HEK293 (cell line): ENCODE results near the gene VAPA.

Experiments
- CTCF ChIA-PET: fragments of 350-600 bp; formaldehyde crosslinking; extraction: SDS; loops from one replicate; lab custom pipeline; 2021; ENCODE audit warnings: antibody characterized with exemption; lab: Yijun Ruan, JAX
- POLR2A ChIA-PET: fragments of 300-600 bp; formaldehyde crosslinking; extraction: SDS; loops from one replicate; lab custom pipeline; 2020; ENCODE audit warnings: antibody characterized with exemption, inconsistent platforms; lab: Yijun Ruan, JAX
- H3K27ac ChIP-seq: fragments of 200-500 bp; sonication (Bioruptor generic); 2 replicates; pipeline ENCODE4 v1.5.1; 2014; ENCODE audit warnings: low read depth, low read length, control low read depth, inconsistent platforms; ENCODE audit errors: extremely low read depth
- H3K36me3 ChIP-seq, 2 experiments: fragments of 200-500 bp in 1 of 2; sonication (Bioruptor generic) in 1 of 2; 1 replicate in 1 of 2; 2 replicates in 1 of 2; pipeline ENCODE4 v1.5.1; 2014 to 2017; ENCODE audit warnings: inconsistent platforms in 2 of 2, low read length in 2 of 2; ENCODE audit not compliant: control insufficient read depth in 2 of 2, insufficient read depth in 1 of 2
- H3K4me1 ChIP-seq: fragments of 200-500 bp; sonication (Bioruptor generic); 2 replicates; pipeline ENCODE4 v1.5.1; 2014; ENCODE audit warnings: mild to moderate bottlenecking, low read length, inconsistent platforms; ENCODE audit not compliant: control insufficient read depth, insufficient read depth
- H3K4me3 ChIP-seq: 2 replicates; pipeline ENCODE4 v1.5.1; 2011; ENCODE audit warnings: low read depth, mild to moderate bottlenecking, control low read depth, low read length, moderate library complexity
- H3K9me3 ChIP-seq: fragments of 200-500 bp; sonication (Bioruptor generic); 2 replicates; pipeline ENCODE4 v1.5.1; 2014; ENCODE audit warnings: low read depth, low read length, inconsistent platforms; ENCODE audit not compliant: control insufficient read depth, insufficient read depth
- EGR2 ChIP-seq: fragments of 450-650 bp; formaldehyde crosslinking; IDR thresholded peaks from 2 replicates; pipeline ENCODE4 v1.5.1; 2016; ENCODE audit warnings: low read depth, missing biosample characterization, missing genetic modification characterization
- FEZF1 ChIP-seq: fragments of 450-650 bp; formaldehyde crosslinking; IDR thresholded peaks from 2 replicates; pipeline ENCODE4 v1.5.1; 2016; ENCODE audit warnings: missing biosample characterization, missing genetic modification characterization
- KLF8 ChIP-seq: fragments of 450-650 bp; formaldehyde crosslinking; IDR thresholded peaks from 2 replicates; pipeline ENCODE4 v1.5.1; 2016; ENCODE audit warnings: missing biosample characterization, missing genetic modification characterization
- PRDM2 ChIP-seq: fragments of 450-650 bp; formaldehyde crosslinking; IDR thresholded peaks from 2 replicates; pipeline ENCODE4 v1.5.1; 2016; ENCODE audit warnings: missing biosample characterization, missing genetic modification characterization, borderline replicate concordance
- PRDM6 ChIP-seq: fragments of 450-650 bp; formaldehyde crosslinking; IDR thresholded peaks from 2 replicates; pipeline ENCODE4 v1.5.1; 2017; ENCODE audit warnings: missing biosample characterization, missing genetic modification characterization
- ZBTB20 ChIP-seq: fragments of 450-650 bp; formaldehyde crosslinking; IDR thresholded peaks from 2 replicates; pipeline ENCODE4 v1.5.1; 2016; ENCODE audit warnings: missing biosample characterization, missing genetic modification characterization
- ZFHX2 ChIP-seq: fragments of 450-650 bp; formaldehyde crosslinking; conservative IDR thresholded peaks from 2 replicates; pipeline ENCODE4 v1.5.1; 2016; ENCODE audit warnings: missing biosample characterization, missing genetic modification characterization
- ZFP37 ChIP-seq: fragments of 450-650 bp; formaldehyde crosslinking; IDR thresholded peaks from 2 replicates; pipeline ENCODE4 v1.5.1; 2016; ENCODE audit warnings: missing biosample characterization, missing genetic modification characterization
- ZIC2 ChIP-seq: fragments of 450-650 bp; formaldehyde crosslinking; IDR thresholded peaks from 2 replicates; pipeline ENCODE4 v1.5.1; 2016; ENCODE audit warnings: missing biosample characterization, missing genetic modification characterization
- ZNF121 ChIP-seq: fragments of 450-650 bp; formaldehyde crosslinking; IDR thresholded peaks from 2 replicates; pipeline ENCODE4 v1.5.1; 2016; ENCODE audit warnings: missing biosample characterization, missing genetic modification characterization
- ZNF133 ChIP-seq: fragments of 450-650 bp; formaldehyde crosslinking; IDR thresholded peaks from 2 replicates; pipeline ENCODE4 v1.5.1; 2016; ENCODE audit warnings: missing biosample characterization, missing genetic modification characterization
- ZNF302 ChIP-seq: fragments of 450-650 bp; formaldehyde crosslinking; IDR thresholded peaks from 2 replicates; pipeline ENCODE4 v1.5.1; 2016; ENCODE audit warnings: missing biosample characterization, missing genetic modification characterization, low read depth
- ZNF311 ChIP-seq: fragments of 450-650 bp; formaldehyde crosslinking; IDR thresholded peaks from 2 replicates; pipeline ENCODE4 v1.5.1; 2017; ENCODE audit warnings: missing biosample characterization, missing genetic modification characterization, borderline replicate concordance
- ZSCAN16 ChIP-seq: fragments of 450-650 bp; formaldehyde crosslinking; IDR thresholded peaks from 2 replicates; pipeline ENCODE4 v1.5.1; 2016; ENCODE audit warnings: missing biosample characterization, missing genetic modification characterization
- ZSCAN23 ChIP-seq: fragments of 450-650 bp; formaldehyde crosslinking; IDR thresholded peaks from 2 replicates; pipeline ENCODE4 v1.5.1; 2016; ENCODE audit warnings: missing biosample characterization, missing genetic modification characterization
- ZSCAN4 ChIP-seq: fragments of 450-650 bp; formaldehyde crosslinking; IDR thresholded peaks from 2 replicates; pipeline ENCODE4 v1.5.1; 2017; ENCODE audit warnings: missing biosample characterization, missing genetic modification characterization
- TF ChIP-seq, protein P1 (sequence below): fragments of 450-650 bp; formaldehyde crosslinking; conservative IDR thresholded peaks from 2 replicates; pipeline ENCODE4 v1.5.1; 2016; ENCODE audit warnings: low read depth, missing biosample characterization, missing genetic modification characterization

Gene VAPA

GRCh38 chr18:9952633-9953416, 39.0 kb downstream of the VAPA start:
- Histone ChIP-seq H3K36me3 (peaks cover 6 to 41% of the 10 kb centered on the region in 2 experiments), H3K4me3 (no peak overlapping the region), H3K27ac (no peak overlapping the region), H3K9me3 (no peaks in the 10 kb centered on the region), H3K4me1 (no peaks in the 10 kb centered on the region)
- no peak for TF ChIP-seq ZSCAN16
- TF ChIP-seq EGR2 (tag by site-specific recombination), result no peak
- TF ChIP-seq ZFHX2, result no peak
- peak; percentile 77 for TF ChIP-seq PRDM6 (tag by site-specific recombination)
- no peak for TF ChIP-seq FEZF1
- ChIA-PET POLR2A (no interaction called here), CTCF (interaction anchor here (1.6 kb wide), 1 partner anchor 378 kb away, joined by 3 read pairs; no protein-coding TSS in a partner anchor)

- no peak for TF ChIP-seq ZNF121 (tag by site-specific recombination)
- no peak for TF ChIP-seq ZNF311 (tag by site-specific recombination)
- TF ChIP-seq KLF8, result no peak
- no peak for TF ChIP-seq ZSCAN23 (tag by site-specific recombination)
- no peak for TF ChIP-seq ZNF302
- no peak for TF ChIP-seq ZNF133 (tag by site-specific recombination)
- CTCF ChIA-PET, result no interaction called here
Measured at GRCh38 chr18:9958861-9959399, 45.1 kb downstream of the VAPA start.

DNA sequence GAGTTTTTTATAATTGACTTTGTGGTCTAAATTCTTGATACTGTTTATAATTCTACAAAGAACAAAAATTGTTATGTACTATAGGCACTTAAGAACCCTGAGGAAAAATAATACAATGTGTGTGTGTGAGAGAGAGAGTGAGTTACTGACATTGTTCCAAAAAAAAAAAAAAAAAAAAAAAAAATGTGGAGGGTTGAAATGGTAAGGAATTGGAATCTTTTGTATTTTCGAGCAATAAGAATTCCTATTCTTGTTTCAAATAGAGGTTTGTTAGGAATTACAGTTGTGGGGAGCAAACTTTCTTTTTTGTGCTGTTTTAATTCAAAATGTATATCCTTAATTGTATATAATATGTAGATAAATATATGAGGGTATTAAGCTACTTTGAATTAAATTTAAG, 45.7 kb downstream of the VAPA start:
- ChIA-PET POLR2A (no interaction called here), CTCF (interaction anchor here (0.6 to 4.1 kb wide), 3 partner anchors 9 to 461 kb away, joined by 6 to 19 read pairs (median 8); no protein-coding TSS in a partner anchor)
- Histone ChIP-seq H3K36me3 (peaks cover 3 to 4% of the 10 kb centered on the region in 2 experiments; a peak in 2 of 3 replicates), H3K9me3 (no peaks in the 10 kb centered on the region), H3K27ac (no peak overlapping the region), H3K4me3 (no peak overlapping the region), H3K4me1 (no peaks in the 10 kb centered on the region)
- TF ChIP-seq, protein P1, sequence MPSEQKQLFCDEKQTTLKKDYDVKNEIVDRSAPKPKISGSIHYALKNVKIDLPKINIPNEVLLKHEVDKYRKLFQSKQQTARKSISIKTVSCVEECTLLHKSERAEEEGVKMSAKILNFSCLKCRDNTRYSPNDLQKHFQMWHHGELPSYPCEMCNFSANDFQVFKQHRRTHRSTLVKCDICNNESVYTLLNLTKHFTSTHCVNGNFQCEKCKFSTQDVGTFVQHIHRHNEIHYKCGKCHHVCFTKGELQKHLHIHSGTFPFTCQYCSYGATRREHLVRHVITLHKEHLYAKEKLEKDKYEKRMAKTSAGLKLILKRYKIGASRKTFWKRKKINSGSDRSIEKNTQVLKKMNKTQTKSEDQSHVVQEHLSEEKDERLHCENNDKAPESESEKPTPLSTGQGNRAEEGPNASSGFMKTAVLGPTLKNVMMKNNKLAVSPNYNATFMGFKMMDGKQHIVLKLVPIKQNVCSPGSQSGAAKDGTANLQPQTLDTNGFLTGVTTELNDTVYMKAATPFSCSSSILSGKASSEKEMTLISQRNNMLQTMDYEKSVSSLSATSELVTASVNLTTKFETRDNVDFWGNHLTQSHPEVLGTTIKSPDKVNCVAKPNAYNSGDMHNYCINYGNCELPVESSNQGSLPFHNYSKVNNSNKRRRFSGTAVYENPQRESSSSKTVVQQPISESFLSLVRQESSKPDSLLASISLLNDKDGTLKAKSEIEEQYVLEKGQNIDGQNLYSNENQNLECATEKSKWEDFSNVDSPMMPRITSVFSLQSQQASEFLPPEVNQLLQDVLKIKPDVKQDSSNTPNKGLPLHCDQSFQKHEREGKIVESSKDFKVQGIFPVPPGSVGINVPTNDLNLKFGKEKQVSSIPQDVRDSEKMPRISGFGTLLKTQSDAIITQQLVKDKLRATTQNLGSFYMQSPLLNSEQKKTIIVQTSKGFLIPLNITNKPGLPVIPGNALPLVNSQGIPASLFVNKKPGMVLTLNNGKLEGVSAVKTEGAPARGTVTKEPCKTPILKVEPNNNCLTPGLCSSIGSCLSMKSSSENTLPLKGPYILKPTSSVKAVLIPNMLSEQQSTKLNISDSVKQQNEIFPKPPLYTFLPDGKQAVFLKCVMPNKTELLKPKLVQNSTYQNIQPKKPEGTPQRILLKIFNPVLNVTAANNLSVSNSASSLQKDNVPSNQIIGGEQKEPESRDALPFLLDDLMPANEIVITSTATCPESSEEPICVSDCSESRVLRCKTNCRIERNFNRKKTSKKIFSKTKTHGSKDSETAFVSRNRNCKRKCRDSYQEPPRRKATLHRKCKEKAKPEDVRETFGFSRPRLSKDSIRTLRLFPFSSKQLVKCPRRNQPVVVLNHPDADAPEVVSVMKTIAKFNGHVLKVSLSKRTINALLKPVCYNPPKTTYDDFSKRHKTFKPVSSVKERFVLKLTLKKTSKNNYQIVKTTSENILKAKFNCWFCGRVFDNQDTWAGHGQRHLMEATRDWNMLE (tag by site-specific recombination), result no peak
- TF ChIP-seq ZBTB20 (tag by site-specific recombination) (no peak), ZIC2 (tag by site-specific recombination) (no peak), PRDM2 (tag by site-specific recombination) (no peak), ZFP37 (tag by site-specific recombination) (no peak), ZSCAN4 (tag by site-specific recombination) (no peak)

More at GRCh38 chr18:9958861-9959399, 45.1 kb downstream of the VAPA start:
- no peaks in the 10 kb centered on the region for H3K9me3 ChIP-seq
- no peak overlapping the region for H3K4me3 ChIP-seq
- peaks cover 3 to 10% of the 10 kb centered on the region in 2 experiments; a peak in 2 of 3 replicates for H3K36me3 ChIP-seq
- POLR2A ChIA-PET, result no interaction called here
- H3K4me1 ChIP-seq, result no peaks in the 10 kb centered on the region
- H3K27ac ChIP-seq, result no peak overlapping the region
